Kidney (tissue), 14 donors: ENCODE results near the gene CSAD. TPM values are rescaled to one million over a fixed set of nuclear protein-coding genes. Genes with fewer than 3 reads are reported as not detected.
"Not testable (repeated sequence)": the region's sequence is repeated elsewhere in the genome, so short reads cannot be mapped to it uniquely, and the experiment has no call there.

ENCODE experiments used
- DNase-seq, 5 donors: peaks; one replicate each; pipeline ENCODE4 v3.0.0-alpha.2; 2013 to 2020
- FAIRE-seq: peaks from 2 replicates; lab custom pipeline; 2012; peaks lifted over from hg19 to GRCh38; lab: Jason Lieb, UNC
- H3K27ac ChIP-seq, 2 donors: one replicate each; pipeline ENCODE4 v1.7.0; 2013; ENCODE audit warnings: low read depth in 2 of 2, low read length in 2 of 2, inconsistent platforms in 1 of 2
- H3K27me3 ChIP-seq: one replicate; pipeline ENCODE4 v1.7.1; 2013; ENCODE audit warnings: low read length, inconsistent platforms; ENCODE audit not compliant: control insufficient read depth, insufficient read depth
- H3K36me3 ChIP-seq, 3 donors: one replicate each; pipeline versions ENCODE4 v1.7.0 to v1.7.1; 2013; ENCODE audit warnings: low read length in 3 of 3, control low read depth in 1 of 3, inconsistent platforms in 1 of 3; ENCODE audit not compliant: insufficient read depth in 3 of 3, control insufficient read depth in 2 of 3
- H3K4me1 ChIP-seq, 3 donors: one replicate each; pipeline versions ENCODE4 v1.7.0 to v1.7.1; 2013; ENCODE audit warnings: low read length in 3 of 3, inconsistent platforms in 1 of 3, low read depth in 1 of 3; ENCODE audit not compliant: control insufficient read depth in 2 of 3, insufficient read depth in 2 of 3
- H3K4me3 ChIP-seq, 3 donors: one replicate each; pipeline versions ENCODE4 v1.7.0 to v1.8.1; 2013; ENCODE audit warnings: low read length in 3 of 3, control low read depth in 1 of 3, inconsistent platforms in 1 of 3
- H3K9ac ChIP-seq, 3 donors: one replicate each; pipeline versions ENCODE4 v1.7.0 to v1.7.1; 2013; ENCODE audit warnings: low read length in 3 of 3, control low read depth in 1 of 3, inconsistent platforms in 1 of 3
- H3K9me3 ChIP-seq, 3 donors: one replicate each; pipeline versions ENCODE4 v1.7.0 to v1.7.1; 2013; ENCODE audit warnings: low read length in 3 of 3, control low read depth in 1 of 3, inconsistent platforms in 1 of 3; ENCODE audit not compliant: control insufficient read depth in 2 of 3, insufficient read depth in 1 of 3
- CTCF ChIP-seq: IDR thresholded peaks from 3 replicates; pipeline ENCODE4 v1.5.1; 2012; ENCODE audit warnings: mild to moderate bottlenecking, moderate library complexity, borderline replicate concordance; ENCODE audit not compliant: insufficient read depth; ENCODE audit errors: extremely low read depth
- intact Hi-C: fragments of 100-400 bp; cut with DNase I; formaldehyde crosslinking; loops from one replicate; pipeline ENCODE4 v1.11.1; 2022
- polyA plus RNA-seq: library from polyadenylated mRNA; stranded (reverse); fragments of 350-450 nt; fragmentation: Illumina TruSeq; extraction: RNeasy Lipid Tissue Mini Kit (QIAGEN cat#74804); gene quantifications from one replicate; pipeline ENCODE4 v1.2.3, GENCODE V29; 2014; ENCODE audit warnings: low read depth, low replicate concordance; ENCODE audit not compliant: insufficient read depth
- total RNA-seq: library from RNA; stranded (reverse); fragmentation: NEBNext Ultra II Directional; extraction: Animal tissue kit (Norgen Biotek cat#: 25700); gene quantifications from one replicate; pipeline ENCODE4 v1.2.1, GENCODE V29; 2021
- donor health status: control.
- donor health status: control.
- donor health status: control.
- donor health status: control.
- donor health status: control.
- donor health status: DM: yes; HTN: yes; CAD: no.
- donor health status: Normal renal cell carcinoma (clear cell type).

The CSAD gene
- total and polyA plus RNA-seq, 2 donors from 2014 or later: 24.0 to 39.1 TPM

GRCh38 chr12:53181935-53182334 lies 1.2 kb upstream of the CSAD start:
- no peak overlapping the region for H3K27ac ChIP-seq
- no peaks in the 10 kb centered on the region for H3K9me3 ChIP-seq
- peak overlapping the region; percentile 54 to 85 (median 66) for H3K4me3 ChIP-seq
- no peaks in the 10 kb centered on the region for H3K27me3 ChIP-seq
- FAIRE-seq: no peak
- H3K36me3 ChIP-seq: peaks cover 22 to 47% (median 28%) of the 10 kb centered on the region in 3 donors
- intact Hi-C loops: no loop called here
- peak overlapping the region in 1 of 3 donors; percentile 60 for H3K9ac ChIP-seq
- no peak for TF ChIP-seq CTCF
- DNase-seq: no peak
- H3K4me1 ChIP-seq: peaks cover 11 to 26% (median 24%) of the 10 kb centered on the region in 3 donors

GRCh38 chr12:53180931-53181645 lies 363 bp upstream of the CSAD start:
- FAIRE-seq (no peak), DNase-seq (peak in 4 of 5 donors; percentile 88 to 95 (median 92))
- TF ChIP-seq CTCF: peak; percentile 3
- H3K27me3 ChIP-seq: no peaks in the 10 kb centered on the region
- H3K27ac ChIP-seq: peak overlapping the region; percentile 92 to 94
- peak overlapping the region; percentile 54 to 85 (median 66) for H3K4me3 ChIP-seq
- H3K9ac ChIP-seq: peak overlapping the region; percentile 5 to 66 (median 60)
- H3K9me3 ChIP-seq: no peaks in the 10 kb centered on the region
- H3K4me1 ChIP-seq: peaks cover 11 to 26% (median 24%) of the 10 kb centered on the region in 3 donors
- intact Hi-C loops: no loop called here
- peaks cover 18 to 39% (median 21%) of the 10 kb centered on the region in 3 donors for H3K36me3 ChIP-seq

GRCh38 chr12:53179687-53180219 lies 972 bp downstream of the CSAD start:
- peaks cover 11 to 34% (median 24%) of the 10 kb centered on the region in 3 donors for H3K4me1 ChIP-seq
- no peak for TF ChIP-seq CTCF
- no peaks in the 10 kb centered on the region for H3K9me3 ChIP-seq
- intact Hi-C loops: no loop called here
- peak overlapping the region; percentile 92 to 94 for H3K27ac ChIP-seq
- DNase-seq (no peak), FAIRE-seq (no peak)
- H3K9ac ChIP-seq: peak overlapping the region; percentile 35 to 91 (median 50)
- H3K27me3 ChIP-seq: no peaks in the 10 kb centered on the region
- H3K4me3 ChIP-seq: peak overlapping the region; percentile 71 to 85 (median 72)
- H3K36me3 ChIP-seq: peaks cover 8 to 25% (median 12%) of the 10 kb centered on the region in 3 donors

DNA sequence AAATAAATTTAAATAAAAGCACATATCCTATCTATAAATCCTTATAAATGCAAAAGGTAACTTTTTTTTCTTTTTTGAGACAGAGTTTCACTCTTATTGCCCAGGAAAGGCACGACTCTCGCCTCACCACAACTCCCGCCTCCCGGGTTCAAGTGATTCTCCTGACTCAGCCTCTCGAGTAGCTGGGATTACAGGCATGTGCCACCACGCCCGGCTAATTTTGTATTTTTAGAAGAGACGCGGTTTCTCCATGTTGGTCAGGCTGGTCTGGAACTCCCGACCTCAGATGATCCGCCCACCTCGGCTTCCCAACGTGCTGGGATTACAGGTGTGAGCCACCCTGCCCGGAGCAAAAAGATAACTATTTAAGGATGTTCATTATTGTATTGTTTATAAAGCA lies 1.9 kb downstream of the CSAD start:
- Histone ChIP-seq H3K36me3 (peaks cover 7 to 20% (median 12%) of the 10 kb centered on the region in 3 donors), H3K4me1 (peaks cover 11 to 34% (median 23%) of the 10 kb centered on the region in 3 donors)
- H3K9ac ChIP-seq, FAIRE-seq, H3K4me3 ChIP-seq, H3K27me3 ChIP-seq, intact Hi-C loops, H3K9me3 ChIP-seq, H3K27ac ChIP-seq, DNase-seq: not testable (repeated sequence)

GRCh38 chr12:53177447-53177846 lies 3.3 kb downstream of the CSAD start:
- H3K9ac ChIP-seq, H3K9me3 ChIP-seq, H3K27ac ChIP-seq, DNase-seq, H3K36me3 ChIP-seq, H3K27me3 ChIP-seq, H3K4me3 ChIP-seq, FAIRE-seq, intact Hi-C loops: not testable (repeated sequence)
- H3K4me1 ChIP-seq: peaks cover 6 to 23% (median 15%) of the 10 kb centered on the region in 3 donors
